KMS-11 (cell line): ENCODE data around the gene AP4M1.
A peak's percentile ranks its signal among the peaks of the same experiment; 100 is the strongest.

Experiments
- H2AFZ ChIP-seq: fragments of 200-600 bp; sonication (generic); 2 replicates; pipeline ENCODE4 v1.6.1; 2016; ENCODE audit warnings: antibody characterized with exemption, mixed run types, low read depth
- H3K27ac ChIP-seq: fragments of 200-600 bp; sonication (generic); 2 replicates; pipeline ENCODE4 v1.6.1; 2016; ENCODE audit warnings: mild to moderate bottlenecking, mixed run types
- H3K27me3 ChIP-seq: fragments of 200-600 bp; sonication (generic); 2 replicates; pipeline ENCODE4 v1.6.1; 2017; ENCODE audit warnings: mild to moderate bottlenecking, low read depth, mixed run types, moderate library complexity; ENCODE audit not compliant: insufficient read depth
- H3K36me3 ChIP-seq: fragments of 200-600 bp; sonication (generic); 2 replicates; pipeline ENCODE4 v1.6.1; 2017; ENCODE audit warnings: mild to moderate bottlenecking, mixed run types; ENCODE audit not compliant: insufficient read depth
- H3K4me1 ChIP-seq: fragments of 200-600 bp; sonication (generic); 2 replicates; pipeline ENCODE4 v1.6.1; 2016; ENCODE audit warnings: mild to moderate bottlenecking, low read depth, mixed run types; ENCODE audit not compliant: poor library complexity, severe bottlenecking
- H3K4me2 ChIP-seq: fragments of 200-600 bp; sonication (generic); 2 replicates; pipeline ENCODE4 v1.7.0; 2016; ENCODE audit warnings: mild to moderate bottlenecking, mixed run types
- H3K4me3 ChIP-seq: fragments of 200-600 bp; sonication (generic); IDR thresholded peaks from 2 replicates; pipeline ENCODE4 v1.6.1; 2017; ENCODE audit warnings: low read depth, low read length, mixed read lengths; ENCODE audit not compliant: insufficient read depth
- H3K79me2 ChIP-seq: fragments of 200-600 bp; sonication (generic); 2 replicates; pipeline ENCODE4 v1.6.1; 2016; ENCODE audit warnings: low read depth, mixed run types; ENCODE audit not compliant: insufficient read depth
- H3K9ac ChIP-seq: fragments of 200-600 bp; sonication (generic); 2 replicates; pipeline ENCODE4 v1.6.1; 2016; ENCODE audit warnings: mild to moderate bottlenecking, mixed run types
- H4K20me1 ChIP-seq: fragments of 200-600 bp; sonication (generic); 2 replicates; pipeline ENCODE4 v1.6.1; 2016; ENCODE audit warnings: mild to moderate bottlenecking, mixed run types; ENCODE audit not compliant: insufficient read depth
- CTCF ChIP-seq: fragments of 200-600 bp; sonication (generic); conservative IDR thresholded peaks from 2 replicates; pipeline ENCODE4 v1.6.1; 2017; ENCODE audit warnings: low read depth, mild to moderate bottlenecking, antibody characterized with exemption, low read length, moderate library complexity, mixed read lengths

AP4M1 gene

GRCh38 chr7:100080907-100081534 lies 20.4 kb upstream of the AP4M1 start:
- Histone ChIP-seq H3K27ac (peak overlapping the region; percentile 98), H3K79me2 (peaks cover 37% of the 10 kb centered on the region)

GRCh38 chr7:100081535-100082102 lies 19.8 kb upstream of the AP4M1 start, which contains the start of gene ZNF3:
Gene ZNF3 (minus strand): TSS chr7:100081723. CDS start chr7:100077357, 4,366 bp downstream.
- no peaks in the 10 kb centered on the region; the same call in 1 of the 2 replicates for H3K27me3 ChIP-seq
- H3K4me2 ChIP-seq = peak within 1 kb of the TSS; percentile 96
- H3K79me2 ChIP-seq = peaks cover 37% of the 10 kb centered on the region
- peak; percentile 92 for TF ChIP-seq CTCF
- H3K27ac ChIP-seq = peak within 1 kb of the TSS; percentile 98
- H4K20me1 ChIP-seq = no peaks in the 10 kb centered on the region
- peak within 1 kb of the TSS; percentile 34 for H3K4me3 ChIP-seq
- peaks cover 9% of the 10 kb centered on the region; the same call in 1 of the 2 replicates for H3K36me3 ChIP-seq
- H2AFZ ChIP-seq = peak within 1 kb of the TSS; percentile 10; the same call in 1 of the 2 replicates
- peak within 1 kb of the TSS; percentile 98 for H3K9ac ChIP-seq
- peaks cover 18% of the 10 kb centered on the region for H3K4me1 ChIP-seq

More at GRCh38 chr7:100080907-100081534, 20.4 kb upstream of the AP4M1 start:
- Histone ChIP-seq H3K9ac (peak overlapping the region; percentile 98), H3K4me1 (peaks cover 18% of the 10 kb centered on the region), H3K4me2 (peak overlapping the region; percentile 79), H4K20me1 (no peaks in the 10 kb centered on the region), H2AFZ (peak overlapping the region; percentile 10; the same call in 1 of the 2 replicates), H3K36me3 (peaks cover 9% of the 10 kb centered on the region; the same call in 1 of the 2 replicates), H3K27me3 (no peaks in the 10 kb centered on the region; the same call in 1 of the 2 replicates), H3K4me3 (peak overlapping the region; percentile 34)
- TF ChIP-seq CTCF = no peak

- H3K27me3 ChIP-seq = no peaks in the 10 kb centered on the region; the same call in 1 of the 2 replicates
- no peak overlapping the region for H3K4me3 ChIP-seq
- H3K27ac ChIP-seq = peak overlapping the region; percentile 98; the same call in 1 of the 2 replicates
- H3K79me2 ChIP-seq = peaks cover 35% of the 10 kb centered on the region
- TF ChIP-seq CTCF = no peak
- H3K36me3 ChIP-seq = peaks cover 6% of the 10 kb centered on the region; the same call in 1 of the 2 replicates
- H4K20me1 ChIP-seq = no peaks in the 10 kb centered on the region
- H2AFZ ChIP-seq = peak overlapping the region; percentile 10; the same call in 1 of the 2 replicates
- peaks cover 19% of the 10 kb centered on the region for H3K4me1 ChIP-seq
- H3K9ac ChIP-seq = peak overlapping the region; percentile 98; the same call in 1 of the 2 replicates
- H3K4me2 ChIP-seq = peak overlapping the region; percentile 96
These were observed 18.5 kb upstream of the AP4M1 start for GRCh38 chr7:100082978-100083377.

GRCh38 chr7:100085515-100085914 lies 15.9 kb upstream of the AP4M1 start:
- Histone ChIP-seq H3K9ac (no peak overlapping the region), H4K20me1 (no peaks in the 10 kb centered on the region), H2AFZ (no peak overlapping the region), H3K4me2 (no peak overlapping the region), H3K36me3 (no peaks in the 10 kb centered on the region), H3K79me2 (peaks cover 21% of the 10 kb centered on the region), H3K27ac (no peak overlapping the region), H3K4me3 (no peak overlapping the region), H3K27me3 (no peaks in the 10 kb centered on the region; the same call in 1 of the 2 replicates), H3K4me1 (peaks cover 32% of the 10 kb centered on the region)
- TF ChIP-seq CTCF = no peak
